H9 (cell line): ENCODE measurements around the gene CALHM3. TPM values are rescaled to one million over a fixed set of nuclear protein-coding genes. Genes with fewer than 3 reads are reported as not detected.

ENCODE experiments used
- DNase-seq: peaks from one replicate; pipeline ENCODE4 v3.0.0-alpha.2; 2017
- H2AFZ ChIP-seq: one replicate; pipeline ENCODE4 v1.6.1; 2013; ENCODE audit warnings: mild to moderate bottlenecking, low read length, control low read depth, moderate library complexity
- H2AK5ac ChIP-seq: 2 replicates; pipeline ENCODE4 v1.6.1; 2013; ENCODE audit warnings: low read length, control low read depth, mixed read lengths; ENCODE audit not compliant: insufficient read length
- H2BK120ac ChIP-seq: one replicate; pipeline ENCODE4 v1.6.1; 2013; ENCODE audit warnings: low read depth, mild to moderate bottlenecking, low read length, control low read depth, inconsistent platforms; ENCODE audit not compliant: poor library complexity, severe bottlenecking
- H2BK12ac ChIP-seq: 2 replicates; pipeline ENCODE4 v1.6.1; 2013; ENCODE audit warnings: low read length, control low read depth, mixed read lengths, low read depth; ENCODE audit not compliant: insufficient read length
- H2BK15ac ChIP-seq: 2 replicates; pipeline ENCODE4 v1.6.1; 2013; ENCODE audit warnings: low read depth, low read length, control low read depth
- H2BK20ac ChIP-seq: one replicate; pipeline ENCODE4 v1.6.1; 2013; ENCODE audit warnings: low read depth, mild to moderate bottlenecking, low read length, control low read depth, inconsistent platforms; ENCODE audit not compliant: poor library complexity, severe bottlenecking
- H2BK5ac ChIP-seq: 2 replicates; pipeline ENCODE4 v1.6.1; 2013; ENCODE audit warnings: low read length, control low read depth, mixed read lengths; ENCODE audit not compliant: insufficient read length
- H3K14ac ChIP-seq: 2 replicates; pipeline ENCODE4 v1.6.1; 2013; ENCODE audit warnings: low read length, control low read depth; ENCODE audit not compliant: insufficient read depth
- H3K18ac ChIP-seq: 2 replicates; pipeline ENCODE4 v1.6.1; 2013; ENCODE audit warnings: low read depth, mild to moderate bottlenecking, mixed read lengths, low read length, control low read depth; ENCODE audit not compliant: insufficient read length
- H3K23ac ChIP-seq: 2 replicates; pipeline ENCODE4 v1.6.1; 2013; ENCODE audit warnings: low read length, control low read depth, mixed read lengths, low read depth; ENCODE audit not compliant: insufficient read length
- H3K23me2 ChIP-seq: 2 replicates; pipeline ENCODE4 v1.6.1; 2013; ENCODE audit warnings: low read depth, mild to moderate bottlenecking, mixed read lengths, low read length, control low read depth; ENCODE audit not compliant: insufficient read length, poor library complexity, severe bottlenecking
- H3K27ac ChIP-seq: 2 replicates; pipeline ENCODE4 v1.5.1; 2013; ENCODE audit warnings: low read length, control low read depth, mixed read lengths, low read depth; ENCODE audit not compliant: insufficient read length
- H3K27me3 ChIP-seq: 2 replicates; pipeline ENCODE4 v1.6.1; 2013; ENCODE audit warnings: low read length, control low read depth, inconsistent platforms; ENCODE audit not compliant: insufficient read depth
- H3K4ac ChIP-seq: 2 replicates; pipeline ENCODE4 v1.6.1; 2013; ENCODE audit warnings: low read depth, mild to moderate bottlenecking, control low read depth, inconsistent platforms, low read length, moderate library complexity
- H3K4me1 ChIP-seq: 2 replicates; pipeline ENCODE4 v1.6.1; 2013; ENCODE audit warnings: low read length, control low read depth, inconsistent platforms; ENCODE audit not compliant: insufficient read depth
- H3K4me2 ChIP-seq: 2 replicates; pipeline ENCODE4 v1.6.1; 2013; ENCODE audit warnings: low read length, control low read depth, mixed read lengths; ENCODE audit not compliant: insufficient read length, insufficient read depth
- H3K56ac ChIP-seq: 2 replicates; pipeline ENCODE4 v1.6.1; 2013; ENCODE audit warnings: low read depth, mild to moderate bottlenecking, mixed read lengths, low read length, control low read depth; ENCODE audit not compliant: insufficient read length
- H3K79me1 ChIP-seq: 2 replicates; pipeline ENCODE4 v1.6.1; 2013; ENCODE audit warnings: low read depth, mild to moderate bottlenecking, moderate library complexity, low read length, control low read depth, inconsistent platforms; ENCODE audit not compliant: insufficient read depth, poor library complexity, severe bottlenecking
- H3K79me2 ChIP-seq: 2 replicates; pipeline ENCODE4 v1.6.1; 2013; ENCODE audit warnings: low read length, control low read depth, inconsistent platforms; ENCODE audit not compliant: insufficient read depth
- H3K9ac ChIP-seq: 2 replicates; pipeline ENCODE4 v1.6.1; 2013; ENCODE audit warnings: low read length, control low read depth, mixed read lengths; ENCODE audit not compliant: insufficient read length; ENCODE audit errors: extremely low read depth
- H3K9me3 ChIP-seq: one replicate; pipeline ENCODE4 v1.6.1; 2013; ENCODE audit warnings: low read depth, low read length, inconsistent platforms; ENCODE audit not compliant: control insufficient read depth
- H3T11ph ChIP-seq: one replicate; pipeline ENCODE4 v1.6.1; 2013; ENCODE audit warnings: mild to moderate bottlenecking, low read length, control low read depth, inconsistent platforms
- H4K20me1 ChIP-seq: one replicate; pipeline ENCODE4 v1.6.1; 2013; ENCODE audit not compliant: control insufficient read depth, insufficient read length, insufficient read depth
- H4K5ac ChIP-seq: 2 replicates; pipeline ENCODE4 v1.6.1; 2013; ENCODE audit warnings: low read depth, mild to moderate bottlenecking, mixed read lengths, low read length, control low read depth; ENCODE audit not compliant: insufficient read length
- H4K8ac ChIP-seq: replicated peaks from 2 replicates; pipeline ENCODE4 v1.6.1; 2013; ENCODE audit warnings: low read length, control low read depth, mixed read lengths, low read depth; ENCODE audit not compliant: insufficient read length
- H4K91ac ChIP-seq: 2 replicates; pipeline ENCODE4 v1.6.1; 2013; ENCODE audit warnings: low read depth, mild to moderate bottlenecking, moderate library complexity, mixed read lengths, low read length, control low read depth; ENCODE audit not compliant: insufficient read length
- H3K27ac Mint-ChIP-seq, 3 experiments: 2 replicates in 2 of 3; 3 replicates in 1 of 3; pipeline ENCODE4 v1.8.0; 2020 to 2021; ENCODE audit warnings: mixed read lengths in 3 of 3, mild to moderate bottlenecking in 1 of 3, moderate library complexity in 1 of 3
- H3K27me3 Mint-ChIP-seq: 2 replicates; pipeline ENCODE4 v1.8.0; 2021; ENCODE audit warnings: low read depth, mild to moderate bottlenecking, moderate library complexity, mixed read lengths
- H3K36me3 Mint-ChIP-seq, 3 experiments: 2 replicates in 2 of 3; 3 replicates in 1 of 3; pipeline ENCODE4 v1.8.0; 2020 to 2021; ENCODE audit warnings: low read depth in 3 of 3, mixed read lengths in 3 of 3; ENCODE audit not compliant: insufficient read depth in 1 of 3
- H3K4me1 Mint-ChIP-seq, 2 experiments: 2 replicates each; pipeline ENCODE4 v1.8.0; 2020; ENCODE audit warnings: mixed read lengths in 2 of 2
- H3K4me3 Mint-ChIP-seq, 2 experiments: 2 replicates in 1 of 2; 3 replicates in 1 of 2; pipeline ENCODE4 v1.8.0; 2020 to 2021; ENCODE audit warnings: mild to moderate bottlenecking in 2 of 2, mixed read lengths in 2 of 2, moderate library complexity in 1 of 2
- H3K9me3 Mint-ChIP-seq, 2 experiments: 2 replicates in 1 of 2; 3 replicates in 1 of 2; pipeline ENCODE4 v1.8.0; 2020; ENCODE audit warnings: mild to moderate bottlenecking in 2 of 2, mixed read lengths in 2 of 2, moderate library complexity in 1 of 2
- WGBS: extraction: QIAGEN DNeasy Blood & Tissue Kit; methylation state at CpG from one replicate; pipeline ENCODE4 v1.1.7; 2013; ENCODE audit warnings: missing lambda C conversion rate, low lambda C conversion rate, mixed read lengths; ENCODE audit not compliant: insufficient read length; ENCODE audit errors: extremely low coverage; 5-methylcytosine and 5-hydroxymethylcytosine counted together
- total RNA-seq: library from RNA; stranded (reverse); gene quantifications from 2 replicates; pipeline ENCODE4 v1.2.1, GENCODE V29; 2021
- TF ChIP-seq, protein P1 (sequence below): fragments of 200-600 bp; sonication (generic); conservative IDR thresholded peaks from 3 replicates; pipeline ENCODE4 v1.8.0; 2021; ENCODE audit warnings: antibody characterized with exemption, mild to moderate bottlenecking

CALHM3 gene
- total RNA-seq, 1 experiment from 2014 or later: not detected

DNA sequence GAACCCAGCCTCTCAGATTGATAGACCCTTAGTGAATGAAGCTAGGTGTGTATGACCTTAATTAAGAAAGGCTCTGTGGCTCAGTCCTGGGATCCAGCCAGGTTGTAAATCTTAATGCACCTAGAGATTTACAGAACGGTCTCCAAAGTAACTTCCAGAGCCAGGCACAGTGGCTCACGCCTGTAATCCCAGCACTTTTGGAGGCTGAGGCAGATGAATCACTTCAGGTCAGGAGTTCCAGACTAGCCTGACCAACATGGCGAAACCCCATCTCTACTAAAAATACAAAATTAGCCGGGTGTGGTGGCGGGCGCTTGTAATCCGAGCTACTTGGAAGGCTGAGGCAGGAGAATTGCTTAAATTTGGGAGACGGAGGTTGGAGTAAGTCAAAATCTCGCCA lies 51.2 kb downstream of the CALHM3 start:
- no peaks in the 10 kb centered on the region for H3K4me1 ChIP-seq
- H3K14ac ChIP-seq: no peak overlapping the region
- H2BK5ac ChIP-seq: no peak overlapping the region
- no peak overlapping the region for H2BK15ac ChIP-seq
- no peak overlapping the region for H2BK120ac ChIP-seq
- H3K4ac ChIP-seq: no peak overlapping the region
- H3K4me2 ChIP-seq: no peak overlapping the region
- no CpG with 5 or more reads among the region's 9 CpGs for WGBS
- no peaks in the 10 kb centered on the region; the same call in 1 of the 2 replicates for H3K79me2 ChIP-seq
- H3K27me3 ChIP-seq: no peaks in the 10 kb centered on the region
- H3K23ac ChIP-seq: no peak overlapping the region
- no peak overlapping the region for H2BK20ac ChIP-seq
- H3K23me2 ChIP-seq: no peaks in the 10 kb centered on the region
- no peak overlapping the region for H3K56ac ChIP-seq
- H3K27ac ChIP-seq: no peak overlapping the region
- no peaks in the 10 kb centered on the region for H3K79me1 ChIP-seq
- H3T11ph ChIP-seq: no peak overlapping the region
- no peak for DNase-seq
- Mint-ChIP-seq H3K4me3 (no peak overlapping the region), H3K27me3 (no peaks in the 10 kb centered on the region), H3K36me3 (peaks cover 46 to 92% (median 80%) of the 10 kb centered on the region in 3 experiments), H3K4me1 (no peaks in the 10 kb centered on the region), H3K27ac (no peak overlapping the region), H3K9me3 (no peaks in the 10 kb centered on the region)
- no peak overlapping the region for H4K91ac ChIP-seq
- no peaks in the 10 kb centered on the region for H4K20me1 ChIP-seq
- H3K9me3 ChIP-seq: no peaks in the 10 kb centered on the region
- no peak overlapping the region for H4K5ac ChIP-seq
- H2AFZ ChIP-seq: no peak overlapping the region
- no peak overlapping the region for H3K9ac ChIP-seq
- H2AK5ac ChIP-seq: no peak overlapping the region
- no peak overlapping the region for H2BK12ac ChIP-seq
- no peak overlapping the region for H4K8ac ChIP-seq
- TF ChIP-seq, protein P1, sequence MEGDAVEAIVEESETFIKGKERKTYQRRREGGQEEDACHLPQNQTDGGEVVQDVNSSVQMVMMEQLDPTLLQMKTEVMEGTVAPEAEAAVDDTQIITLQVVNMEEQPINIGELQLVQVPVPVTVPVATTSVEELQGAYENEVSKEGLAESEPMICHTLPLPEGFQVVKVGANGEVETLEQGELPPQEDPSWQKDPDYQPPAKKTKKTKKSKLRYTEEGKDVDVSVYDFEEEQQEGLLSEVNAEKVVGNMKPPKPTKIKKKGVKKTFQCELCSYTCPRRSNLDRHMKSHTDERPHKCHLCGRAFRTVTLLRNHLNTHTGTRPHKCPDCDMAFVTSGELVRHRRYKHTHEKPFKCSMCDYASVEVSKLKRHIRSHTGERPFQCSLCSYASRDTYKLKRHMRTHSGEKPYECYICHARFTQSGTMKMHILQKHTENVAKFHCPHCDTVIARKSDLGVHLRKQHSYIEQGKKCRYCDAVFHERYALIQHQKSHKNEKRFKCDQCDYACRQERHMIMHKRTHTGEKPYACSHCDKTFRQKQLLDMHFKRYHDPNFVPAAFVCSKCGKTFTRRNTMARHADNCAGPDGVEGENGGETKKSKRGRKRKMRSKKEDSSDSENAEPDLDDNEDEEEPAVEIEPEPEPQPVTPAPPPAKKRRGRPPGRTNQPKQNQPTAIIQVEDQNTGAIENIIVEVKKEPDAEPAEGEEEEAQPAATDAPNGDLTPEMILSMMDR: no peak
- no peak overlapping the region for H3K18ac ChIP-seq
